Ascending aorta (tissue), 2 donors: ENCODE results near the gene RAB3IL1. TPM values are rescaled to one million over a fixed set of nuclear protein-coding genes. Genes with fewer than 3 reads are reported as not detected.

ENCODE experiments used
- DNase-seq, 2 donors: peaks; one replicate each; pipeline ENCODE4 v3.0.0-alpha.2; 2019; ENCODE audit warnings: low spot score in 2 of 2
- H3K27ac ChIP-seq, 2 donors: fragments of 200-600 bp; sonication (generic); one replicate each; pipeline ENCODE4 v1.5.1; 2016 to 2017; ENCODE audit warnings: mild to moderate bottlenecking in 1 of 2
- H3K27me3 ChIP-seq: fragments of 200-600 bp; sonication (generic); one replicate; pipeline ENCODE4 v1.5.1; 2017
- H3K36me3 ChIP-seq, 2 donors: fragments of 200-600 bp; sonication (generic); one replicate each; pipeline ENCODE4 v1.5.1; 2016
- H3K4me1 ChIP-seq, 2 donors: fragments of 200-600 bp; sonication (generic); one replicate each; pipeline ENCODE4 v1.5.1; 2016 to 2017; ENCODE audit warnings: mild to moderate bottlenecking in 1 of 2
- H3K4me3 ChIP-seq, 2 donors: fragments of 200-600 bp; sonication (generic); one replicate each; pipeline ENCODE4 v1.5.1; 2016 to 2017; ENCODE audit warnings: mild to moderate bottlenecking in 1 of 2
- H3K9me3 ChIP-seq, 2 donors: fragments of 200-600 bp; sonication (generic); one replicate each; pipeline ENCODE4 v1.5.1; 2016
- CTCF ChIP-seq, 3 experiments: fragments of 200-600 bp in 2 of 3; fragments of 450-650 bp in 1 of 3; sonication (generic) in 2 of 3; IDR thresholded peaks; one replicate each; pipeline ENCODE4 v1.5.1; 2016 to 2019; ENCODE audit warnings: antibody characterized with exemption in 3 of 3, mild to moderate bottlenecking in 1 of 3, moderate library complexity in 1 of 3
- intact Hi-C: fragments of 100-400 bp; cut with DNase I; formaldehyde crosslinking; loops from one replicate; pipeline ENCODE4 v1.15.1; 2023
- total RNA-seq: library from RNA; depleted of rRNA; stranded (reverse); fragments of >200 nt; gene quantifications from one replicate; pipeline ENCODE4 v1.1.0, GENCODE V29; 2016

RAB3IL1 gene
- total RNA-seq, 1 donor from 2014 or later, result 23.2 TPM

GRCh38 chr11:61940466-61940865, 23.1 kb upstream of the RAB3IL1 start:
- TF ChIP-seq CTCF (IDR thresholded peaks at IDR 0.05), result no peak
- Histone ChIP-seq H3K9me3 (peaks cover 0 to 8% of the 10 kb centered on the region in 2 donors), H3K4me1 (no peaks in the 10 kb centered on the region), H3K36me3 (no peaks in the 10 kb centered on the region), H3K27ac (no peak overlapping the region), H3K4me3 (no peak overlapping the region), H3K27me3 (no peaks in the 10 kb centered on the region)
- peak in 1 of 2 donors; percentile 31 for DNase-seq
- intact Hi-C loops, result no loop called here

- intact Hi-C loops, result no loop called here
- no peak for TF ChIP-seq CTCF (IDR thresholded peaks at IDR 0.05)
- Histone ChIP-seq H3K27me3 (no peaks in the 10 kb centered on the region), H3K9me3 (peaks cover 0 to 8% of the 10 kb centered on the region in 2 donors), H3K4me3 (no peak overlapping the region), H3K4me1 (no peaks in the 10 kb centered on the region), H3K36me3 (no peaks in the 10 kb centered on the region), H3K27ac (no peak overlapping the region)
- no peak for DNase-seq
Measured at GRCh38 chr11:61935861-61936260, 18.5 kb upstream of the RAB3IL1 start.

GRCh38 chr11:61930933-61931332, 13.6 kb upstream of the RAB3IL1 start:
- intact Hi-C loops, result no loop called here
- H3K9me3 ChIP-seq, result no peaks in the 10 kb centered on the region
- no peak for DNase-seq
- no peaks in the 10 kb centered on the region for H3K27me3 ChIP-seq
- no peaks in the 10 kb centered on the region for H3K36me3 ChIP-seq
- H3K4me3 ChIP-seq, result no peak overlapping the region
- no peaks in the 10 kb centered on the region for H3K4me1 ChIP-seq
- no peak overlapping the region for H3K27ac ChIP-seq
- no peak for TF ChIP-seq CTCF (IDR thresholded peaks at IDR 0.05)

GRCh38 chr11:61928606-61929005, 11.2 kb upstream of the RAB3IL1 start:
- Histone ChIP-seq H3K27ac (no peak overlapping the region), H3K36me3 (no peaks in the 10 kb centered on the region), H3K4me1 (no peaks in the 10 kb centered on the region), H3K9me3 (no peaks in the 10 kb centered on the region), H3K27me3 (no peaks in the 10 kb centered on the region), H3K4me3 (no peak overlapping the region)
- DNase-seq, result no peak
- TF ChIP-seq CTCF (IDR thresholded peaks at IDR 0.05), result no peak
- intact Hi-C loops, result no loop called here

- Histone ChIP-seq H3K27me3 (no peaks in the 10 kb centered on the region), H3K27ac (no peak overlapping the region), H3K4me3 (no peak overlapping the region), H3K4me1 (no peaks in the 10 kb centered on the region), H3K36me3 (no peaks in the 10 kb centered on the region), H3K9me3 (no peaks in the 10 kb centered on the region)
- DNase-seq, result peak in 1 of 2 donors; percentile 30
- intact Hi-C loops, result no loop called here
- no peak for TF ChIP-seq CTCF (IDR thresholded peaks at IDR 0.05)
Measured at GRCh38 chr11:61927501-61927900, 10.1 kb upstream of the RAB3IL1 start.

GRCh38 chr11:61926235-61926634, 8.9 kb upstream of the RAB3IL1 start:
- Histone ChIP-seq H3K27ac (no peak overlapping the region), H3K4me3 (no peak overlapping the region), H3K9me3 (no peaks in the 10 kb centered on the region), H3K4me1 (no peaks in the 10 kb centered on the region), H3K27me3 (no peaks in the 10 kb centered on the region), H3K36me3 (no peaks in the 10 kb centered on the region)
- DNase-seq, result peak in 1 of 2 donors; percentile 16
- intact Hi-C loops, result no loop called here
- no peak for TF ChIP-seq CTCF (IDR thresholded peaks at IDR 0.05)
